Esophagus muscularis mucosa (tissue), 3 donors: ENCODE data around the gene SLC25A12.

Source experiments
- POLR2AphosphoS5 ChIP-seq, 2 donors: sonication (generic); formaldehyde crosslinking; IDR thresholded peaks; one replicate each; pipeline ENCODE4 v1.6.1; 2017; ENCODE audit warnings: antibody characterized with exemption in 2 of 2
- TF ChIP-seq, protein P1 (sequence below), 3 experiments: fragments of 200-600 bp in 2 of 3; fragments of 450-650 bp in 1 of 3; sonication (generic) in 2 of 3; IDR thresholded peaks; one replicate each; pipeline ENCODE4 v1.5.1; 2017 to 2019; ENCODE audit warnings: antibody characterized with exemption in 3 of 3, mild to moderate bottlenecking in 2 of 3, moderate library complexity in 1 of 3

DNA sequence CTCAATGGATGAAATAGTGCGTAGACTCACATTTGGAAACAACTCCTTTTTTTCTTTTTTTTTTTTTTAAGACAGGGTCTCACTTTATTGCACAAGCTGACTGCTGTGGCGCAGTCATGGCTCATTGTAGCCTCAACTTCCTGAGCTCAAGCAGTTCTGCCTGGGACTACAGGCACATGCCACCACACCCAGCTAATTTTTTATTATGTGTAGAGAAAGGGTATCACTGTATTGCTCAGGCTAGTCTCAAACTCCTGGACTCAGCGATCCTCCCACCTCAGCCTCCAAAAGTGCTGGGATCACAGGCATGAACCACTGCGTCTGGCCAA, 45.7 kb upstream of the SLC25A12 start:
- TF ChIP-seq, protein P1, sequence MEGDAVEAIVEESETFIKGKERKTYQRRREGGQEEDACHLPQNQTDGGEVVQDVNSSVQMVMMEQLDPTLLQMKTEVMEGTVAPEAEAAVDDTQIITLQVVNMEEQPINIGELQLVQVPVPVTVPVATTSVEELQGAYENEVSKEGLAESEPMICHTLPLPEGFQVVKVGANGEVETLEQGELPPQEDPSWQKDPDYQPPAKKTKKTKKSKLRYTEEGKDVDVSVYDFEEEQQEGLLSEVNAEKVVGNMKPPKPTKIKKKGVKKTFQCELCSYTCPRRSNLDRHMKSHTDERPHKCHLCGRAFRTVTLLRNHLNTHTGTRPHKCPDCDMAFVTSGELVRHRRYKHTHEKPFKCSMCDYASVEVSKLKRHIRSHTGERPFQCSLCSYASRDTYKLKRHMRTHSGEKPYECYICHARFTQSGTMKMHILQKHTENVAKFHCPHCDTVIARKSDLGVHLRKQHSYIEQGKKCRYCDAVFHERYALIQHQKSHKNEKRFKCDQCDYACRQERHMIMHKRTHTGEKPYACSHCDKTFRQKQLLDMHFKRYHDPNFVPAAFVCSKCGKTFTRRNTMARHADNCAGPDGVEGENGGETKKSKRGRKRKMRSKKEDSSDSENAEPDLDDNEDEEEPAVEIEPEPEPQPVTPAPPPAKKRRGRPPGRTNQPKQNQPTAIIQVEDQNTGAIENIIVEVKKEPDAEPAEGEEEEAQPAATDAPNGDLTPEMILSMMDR (IDR thresholded peaks at IDR 0.05), result no peak
- no peak for TF ChIP-seq POLR2AphosphoS5 (IDR thresholded peaks at IDR 0.05)
